Measurements from ENCODE around the gene BCAS3. TPM values are rescaled to one million over a fixed set of nuclear protein-coding genes. Genes with fewer than 3 reads are reported as not detected.

BCAS3 gene
- total RNA-seq, 1 donor from 2014 or later = 38.1 TPM

GRCh38 chr17:61221597-61222471 is 544.2 kb downstream of the BCAS3 start:
- Mint-ChIP-seq H3K4me1 (ENCODE audit: unreplicated experiment) (peaks cover 52% of the 10 kb centered on the region), H3K4me3 (ENCODE audit: unreplicated experiment) (no peak overlapping the region), H3K36me3 (ENCODE audit: low read depth, unreplicated experiment) (no peaks in the 10 kb centered on the region), H3K9me3 (ENCODE audit: unreplicated experiment) (no peaks in the 10 kb centered on the region), H3K27ac (ENCODE audit: unreplicated experiment) (no peak overlapping the region), H3K27me3 (ENCODE audit: unreplicated experiment) (peaks cover 4% of the 10 kb centered on the region)
- DNase-seq (ENCODE audit: low spot score) = no peak
- no peak for TF ChIP-seq CTCF (IDR thresholded peaks at IDR 0.05; ENCODE audit: unreplicated experiment)

- peaks cover 4% of the 10 kb centered on the region for H3K27me3 Mint-ChIP-seq (ENCODE audit: unreplicated experiment)
- no peaks in the 10 kb centered on the region for H3K9me3 Mint-ChIP-seq (ENCODE audit: unreplicated experiment)
- no peak for DNase-seq (ENCODE audit: low spot score)
- H3K4me1 Mint-ChIP-seq (ENCODE audit: unreplicated experiment) = peaks cover 46% of the 10 kb centered on the region
- TF ChIP-seq CTCF (IDR thresholded peaks at IDR 0.05; ENCODE audit: unreplicated experiment) = no peak
- H3K4me3 Mint-ChIP-seq (ENCODE audit: unreplicated experiment) = no peak overlapping the region
- H3K36me3 Mint-ChIP-seq (ENCODE audit: low read depth, unreplicated experiment) = no peaks in the 10 kb centered on the region
- H3K27ac Mint-ChIP-seq (ENCODE audit: unreplicated experiment) = no peak overlapping the region
These were observed 546.1 kb downstream of the BCAS3 start for GRCh38 chr17:61223725-61224124.

GRCh38 chr17:61225178-61225882 is 547.7 kb downstream of the BCAS3 start:
- Mint-ChIP-seq H3K9me3 (ENCODE audit: unreplicated experiment) (no peaks in the 10 kb centered on the region), H3K4me3 (ENCODE audit: unreplicated experiment) (no peak overlapping the region), H3K4me1 (ENCODE audit: unreplicated experiment) (peaks cover 33% of the 10 kb centered on the region), H3K27me3 (ENCODE audit: unreplicated experiment) (peaks cover 2% of the 10 kb centered on the region), H3K27ac (ENCODE audit: unreplicated experiment) (no peak overlapping the region), H3K36me3 (ENCODE audit: low read depth, unreplicated experiment) (no peaks in the 10 kb centered on the region)
- DNase-seq (ENCODE audit: low spot score) = no peak
- TF ChIP-seq CTCF (IDR thresholded peaks at IDR 0.05; ENCODE audit: unreplicated experiment) = no peak

GRCh38 chr17:61227866-61228265 is 550.2 kb downstream of the BCAS3 start:
- no peak overlapping the region for H3K27ac Mint-ChIP-seq (ENCODE audit: unreplicated experiment)
- no peaks in the 10 kb centered on the region for H3K36me3 Mint-ChIP-seq (ENCODE audit: low read depth, unreplicated experiment)
- peaks cover 8% of the 10 kb centered on the region for H3K4me1 Mint-ChIP-seq (ENCODE audit: unreplicated experiment)
- DNase-seq (ENCODE audit: low spot score) = no peak
- no peak overlapping the region for H3K4me3 Mint-ChIP-seq (ENCODE audit: unreplicated experiment)
- H3K9me3 Mint-ChIP-seq (ENCODE audit: unreplicated experiment) = no peaks in the 10 kb centered on the region
- H3K27me3 Mint-ChIP-seq (ENCODE audit: unreplicated experiment) = peaks cover under 1% of the 10 kb centered on the region
- no peak for TF ChIP-seq CTCF (IDR thresholded peaks at IDR 0.05; ENCODE audit: unreplicated experiment)

GRCh38 chr17:61230461-61230860 is 552.8 kb downstream of the BCAS3 start:
- no peaks in the 10 kb centered on the region for H3K27me3 Mint-ChIP-seq (ENCODE audit: unreplicated experiment)
- no peaks in the 10 kb centered on the region for H3K9me3 Mint-ChIP-seq (ENCODE audit: unreplicated experiment)
- peaks cover 19% of the 10 kb centered on the region for H3K4me1 Mint-ChIP-seq (ENCODE audit: unreplicated experiment)

More at GRCh38 chr17:61230461-61230860, 552.8 kb downstream of the BCAS3 start:
- Mint-ChIP-seq H3K27ac (ENCODE audit: unreplicated experiment) (no peak overlapping the region), H3K36me3 (ENCODE audit: low read depth, unreplicated experiment) (no peaks in the 10 kb centered on the region), H3K4me3 (ENCODE audit: unreplicated experiment) (no peak overlapping the region)
- no peak for DNase-seq (ENCODE audit: low spot score)
- no peak for TF ChIP-seq CTCF (IDR thresholded peaks at IDR 0.05; ENCODE audit: unreplicated experiment)
